ENCODE results near the gene ELF4. TPM values are rescaled to one million over a fixed set of nuclear protein-coding genes. Genes with fewer than 3 reads are reported as not detected.
A peak's percentile ranks its signal among the peaks of the same experiment; 100 is the strongest.

The ELF4 gene
- 9.0 and 11.5 TPM in 2 replicates for total RNA-seq

GRCh38 chrX:130110379-130111219 lies at the start of gene ELF4:
Gene ELF4, minus strand, starts transcription at chrX:130110497. Its CDS starts 29,167 bp downstream, at chrX:130081330.
- TF ChIP-seq, protein P1, sequence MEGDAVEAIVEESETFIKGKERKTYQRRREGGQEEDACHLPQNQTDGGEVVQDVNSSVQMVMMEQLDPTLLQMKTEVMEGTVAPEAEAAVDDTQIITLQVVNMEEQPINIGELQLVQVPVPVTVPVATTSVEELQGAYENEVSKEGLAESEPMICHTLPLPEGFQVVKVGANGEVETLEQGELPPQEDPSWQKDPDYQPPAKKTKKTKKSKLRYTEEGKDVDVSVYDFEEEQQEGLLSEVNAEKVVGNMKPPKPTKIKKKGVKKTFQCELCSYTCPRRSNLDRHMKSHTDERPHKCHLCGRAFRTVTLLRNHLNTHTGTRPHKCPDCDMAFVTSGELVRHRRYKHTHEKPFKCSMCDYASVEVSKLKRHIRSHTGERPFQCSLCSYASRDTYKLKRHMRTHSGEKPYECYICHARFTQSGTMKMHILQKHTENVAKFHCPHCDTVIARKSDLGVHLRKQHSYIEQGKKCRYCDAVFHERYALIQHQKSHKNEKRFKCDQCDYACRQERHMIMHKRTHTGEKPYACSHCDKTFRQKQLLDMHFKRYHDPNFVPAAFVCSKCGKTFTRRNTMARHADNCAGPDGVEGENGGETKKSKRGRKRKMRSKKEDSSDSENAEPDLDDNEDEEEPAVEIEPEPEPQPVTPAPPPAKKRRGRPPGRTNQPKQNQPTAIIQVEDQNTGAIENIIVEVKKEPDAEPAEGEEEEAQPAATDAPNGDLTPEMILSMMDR (IDR thresholded peaks at IDR 0.05; ENCODE audit: insufficient read depth, low read length, severe bottlenecking), result no peak
- Histone ChIP-seq H3K27me3 (ENCODE audit: control insufficient read depth, insufficient read depth, low read length) (no peaks in the 10 kb centered on the region), H3K4me3 (ENCODE audit: low read depth, low read length) (peak within 1 kb of the TSS; percentile 60), H3K36me3 (ENCODE audit: control insufficient read depth, insufficient read depth, low read length) (no peaks in the 10 kb centered on the region)
- DNase-seq (ENCODE audit: low read depth) (no peak), FAIRE-seq (no peak)

DNA sequence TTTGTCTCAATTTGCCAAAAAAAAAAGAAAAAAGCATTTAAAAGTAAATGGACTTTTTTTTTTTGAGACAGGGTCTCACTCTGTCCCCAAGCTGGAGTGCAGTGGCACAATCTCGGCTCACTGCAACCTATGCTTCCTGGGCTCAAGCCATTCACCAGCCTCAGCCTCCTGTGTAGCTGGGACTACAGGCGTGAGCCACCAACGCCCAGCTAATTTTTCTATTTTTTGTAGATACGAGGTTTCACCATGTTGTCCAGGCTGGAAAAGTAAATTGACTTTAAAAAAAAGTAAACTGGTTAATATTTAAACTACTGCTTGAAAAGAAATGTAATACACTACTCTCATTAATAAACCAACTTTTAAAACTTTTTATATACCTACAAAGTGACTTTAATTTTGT lies 49.5 kb upstream of the ELF4 start:
- TF ChIP-seq, protein P1 (IDR thresholded peaks at IDR 0.05; ENCODE audit: insufficient read depth, low read length, severe bottlenecking), result no peak
- DNase-seq (ENCODE audit: low read depth), result no peak
- FAIRE-seq, result no peak
- Histone ChIP-seq H3K27me3 (ENCODE audit: control insufficient read depth, insufficient read depth, low read length) (no peaks in the 10 kb centered on the region), H3K36me3 (ENCODE audit: control insufficient read depth, insufficient read depth, low read length) (no peaks in the 10 kb centered on the region), H3K4me3 (ENCODE audit: low read depth, low read length) (no peak overlapping the region)

- FAIRE-seq, result no peak
These were observed 48.0 kb upstream of the ELF4 start for GRCh38 chrX:130158311-130158710.

DNA sequence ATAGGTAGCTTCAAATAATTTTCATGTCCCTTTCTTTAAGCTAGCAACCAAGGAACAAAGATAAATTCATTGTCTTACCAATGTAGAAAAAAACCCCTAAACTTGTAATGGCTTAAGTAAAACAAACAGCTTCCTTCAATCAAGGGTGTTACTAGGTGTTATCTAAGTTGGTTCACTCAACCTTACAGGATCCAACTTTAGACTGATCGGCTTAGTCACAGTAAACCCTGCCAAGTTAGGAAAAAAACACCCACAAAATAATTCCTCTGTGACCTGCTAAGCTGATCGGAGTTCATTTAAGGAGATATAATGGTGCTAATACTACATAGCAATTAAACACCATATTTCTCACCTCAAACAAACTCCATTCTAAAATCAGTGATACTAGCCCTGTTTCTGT lies 45.3 kb upstream of the ELF4 start:
- no peaks in the 10 kb centered on the region for H3K27me3 ChIP-seq (ENCODE audit: control insufficient read depth, insufficient read depth, low read length)
- TF ChIP-seq, protein P1 (IDR thresholded peaks at IDR 0.05; ENCODE audit: insufficient read depth, low read length, severe bottlenecking), result no peak
- FAIRE-seq, result no peak

More at GRCh38 chrX:130158311-130158710, 48.0 kb upstream of the ELF4 start:
- Histone ChIP-seq H3K4me3 (ENCODE audit: low read depth, low read length) (no peak overlapping the region), H3K27me3 (ENCODE audit: control insufficient read depth, insufficient read depth, low read length) (no peaks in the 10 kb centered on the region), H3K36me3 (ENCODE audit: control insufficient read depth, insufficient read depth, low read length) (no peaks in the 10 kb centered on the region)
- TF ChIP-seq, protein P1 (IDR thresholded peaks at IDR 0.05; ENCODE audit: insufficient read depth, low read length, severe bottlenecking), result no peak
- no peak for DNase-seq (ENCODE audit: low read depth)

DNA sequence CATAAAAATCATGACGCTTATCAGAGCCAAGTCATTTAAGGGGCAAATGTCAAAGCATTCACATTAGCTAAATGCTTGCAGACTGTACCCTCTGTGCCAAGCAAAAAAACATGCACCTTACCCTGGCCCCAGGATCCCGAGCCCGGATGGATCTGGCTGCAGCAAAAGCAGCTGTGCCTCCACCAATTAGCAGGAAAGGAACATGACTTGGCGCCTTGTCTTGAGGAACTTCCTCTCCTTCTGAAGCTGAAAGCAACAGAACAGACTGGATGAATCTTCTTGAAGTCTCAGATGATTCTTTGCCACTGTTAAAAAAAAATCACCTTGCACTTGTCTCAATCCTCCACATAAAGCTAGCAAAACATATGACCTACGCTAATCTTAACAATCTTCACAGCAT lies 37.3 kb upstream of the ELF4 start:
- Histone ChIP-seq H3K36me3 (ENCODE audit: control insufficient read depth, insufficient read depth, low read length) (no peaks in the 10 kb centered on the region), H3K4me3 (ENCODE audit: low read depth, low read length) (no peak overlapping the region), H3K27me3 (ENCODE audit: control insufficient read depth, insufficient read depth, low read length) (no peaks in the 10 kb centered on the region)
- TF ChIP-seq, protein P1 (IDR thresholded peaks at IDR 0.05; ENCODE audit: insufficient read depth, low read length, severe bottlenecking), result no peak
- FAIRE-seq, result no peak
- DNase-seq (ENCODE audit: low read depth), result no peak

More for the DNA sequence above, 45.3 kb upstream of the ELF4 start:
- no peaks in the 10 kb centered on the region for H3K36me3 ChIP-seq (ENCODE audit: control insufficient read depth, insufficient read depth, low read length)
- H3K4me3 ChIP-seq (ENCODE audit: low read depth, low read length), result no peak overlapping the region
- peak; percentile 8 for DNase-seq (ENCODE audit: low read depth)
